Body of pancreas (tissue), 4 donors: Measurements from ENCODE around the gene PHLPP2. TPM values are rescaled to one million over a fixed set of nuclear protein-coding genes. Genes with fewer than 3 reads are reported as not detected.
A peak's percentile ranks its signal among the peaks of the same experiment; 100 is the strongest.

Experiments used
- ATAC-seq: fragments of 150-250 bp; one replicate; pipeline ENCODE4 v1.9.1; 2016
- DNase-seq, 4 donors: peaks; one replicate each; pipeline ENCODE4 v3.0.0-alpha.2; 2019
- H3K27ac ChIP-seq, 4 donors: fragments of 200-600 bp; sonication (generic); 1 replicate in 3 of 4; 2 replicates in 1 of 4; pipeline versions ENCODE4 v1.5.1 to v1.6.1; 2016 to 2019; ENCODE audit warnings: mild to moderate bottlenecking in 1 of 4, mixed read lengths in 1 of 4, moderate library complexity in 1 of 4
- H3K27me3 ChIP-seq, 2 donors: fragments of 200-600 bp; sonication (generic); one replicate each; pipeline ENCODE4 v1.6.0; 2016; ENCODE audit warnings: mild to moderate bottlenecking in 1 of 2
- H3K36me3 ChIP-seq, 2 donors: fragments of 200-600 bp; sonication (generic); replicated peaks in 1 of 2; 2 replicates each; pipeline ENCODE4 v1.5.1; 2016; ENCODE audit warnings: low read depth in 2 of 2; ENCODE audit not compliant: insufficient read depth in 1 of 2
- H3K4me1 ChIP-seq: fragments of 200-600 bp; sonication (generic); one replicate; pipeline ENCODE4 v1.6.0; 2016
- H3K4me3 ChIP-seq, 2 donors: fragments of 200-600 bp; sonication (generic); 1 replicate in 1 of 2; 2 replicates in 1 of 2; pipeline ENCODE4 v1.5.1; 2016 to 2019
- H3K9me3 ChIP-seq, 3 donors: fragments of 200-600 bp; sonication (generic); 1 replicate in 2 of 3; 2 replicates in 1 of 3; pipeline ENCODE4 v1.5.1; 2016
- POLR2A ChIP-seq, 3 donors: fragments of 450-650 bp; IDR thresholded peaks; one replicate each; pipeline ENCODE4 v1.6.1; 2016; ENCODE audit warnings: antibody characterized with exemption in 3 of 3, mild to moderate bottlenecking in 2 of 3
- WGBS, 2 donors: methylation state at CpG; one replicate each; pipeline ENCODE4 v1.1.5; 2017; 5-methylcytosine and 5-hydroxymethylcytosine counted together
- intact Hi-C: fragments of 100-400 bp; cut with DNase I; formaldehyde crosslinking; loops from one replicate; pipeline ENCODE4 v1.15.1; 2023
- total RNA-seq, 2 donors: library from RNA; depleted of rRNA; stranded (reverse); fragments of >200 nt; gene quantifications; one replicate each; pipeline ENCODE4 v1.1.0, GENCODE V29; 2016
- TF ChIP-seq, protein P1 (sequence below), 7 experiments: fragments of 450-650 bp in 4 of 7; fragments of 200-600 bp in 3 of 7; sonication (generic) in 3 of 7; IDR thresholded peaks; one replicate each; pipeline ENCODE4 v1.5.1; 2016 to 2019; ENCODE audit warnings: antibody characterized with exemption in 7 of 7

The PHLPP2 gene
- total RNA-seq, 2 donors from 2014 or later, result 4.2 to 5.9 TPM

DNA sequence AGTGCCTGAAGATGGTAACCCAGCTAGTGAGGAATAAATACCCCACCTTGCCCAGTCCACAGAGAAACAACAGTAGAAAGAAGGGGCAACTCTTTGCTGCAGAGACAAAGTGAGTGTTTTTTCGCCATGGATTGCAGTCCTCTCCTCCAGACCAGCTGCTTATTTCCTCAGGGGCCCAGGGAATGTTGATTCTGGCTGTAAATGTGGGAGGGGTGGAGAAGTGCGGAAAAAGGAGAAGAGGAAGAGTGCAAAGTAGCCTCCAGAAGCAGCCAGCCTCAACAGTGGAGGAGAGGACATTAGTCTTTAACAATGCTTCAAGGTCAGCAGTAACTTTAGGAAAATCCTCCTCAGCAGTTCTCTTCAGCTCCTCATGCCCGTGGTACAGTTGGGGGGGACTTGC is 8.1 kb upstream of the PHLPP2 start:
- intact Hi-C loops, result no loop called here
- Histone ChIP-seq H3K4me1 (no peaks in the 10 kb centered on the region), H3K27ac (no peak overlapping the region), H3K36me3 (peaks cover 0 to 29% of the 10 kb centered on the region in 2 donors), H3K4me3 (no peak overlapping the region), H3K27me3 (no peaks in the 10 kb centered on the region), H3K9me3 (no peaks in the 10 kb centered on the region)
- WGBS, 2 donors, result 84 to 90% methylated on average over 3 of the region's 3 CpGs
- ATAC-seq (no peak), DNase-seq (no peak)
- TF ChIP-seq, protein P1, sequence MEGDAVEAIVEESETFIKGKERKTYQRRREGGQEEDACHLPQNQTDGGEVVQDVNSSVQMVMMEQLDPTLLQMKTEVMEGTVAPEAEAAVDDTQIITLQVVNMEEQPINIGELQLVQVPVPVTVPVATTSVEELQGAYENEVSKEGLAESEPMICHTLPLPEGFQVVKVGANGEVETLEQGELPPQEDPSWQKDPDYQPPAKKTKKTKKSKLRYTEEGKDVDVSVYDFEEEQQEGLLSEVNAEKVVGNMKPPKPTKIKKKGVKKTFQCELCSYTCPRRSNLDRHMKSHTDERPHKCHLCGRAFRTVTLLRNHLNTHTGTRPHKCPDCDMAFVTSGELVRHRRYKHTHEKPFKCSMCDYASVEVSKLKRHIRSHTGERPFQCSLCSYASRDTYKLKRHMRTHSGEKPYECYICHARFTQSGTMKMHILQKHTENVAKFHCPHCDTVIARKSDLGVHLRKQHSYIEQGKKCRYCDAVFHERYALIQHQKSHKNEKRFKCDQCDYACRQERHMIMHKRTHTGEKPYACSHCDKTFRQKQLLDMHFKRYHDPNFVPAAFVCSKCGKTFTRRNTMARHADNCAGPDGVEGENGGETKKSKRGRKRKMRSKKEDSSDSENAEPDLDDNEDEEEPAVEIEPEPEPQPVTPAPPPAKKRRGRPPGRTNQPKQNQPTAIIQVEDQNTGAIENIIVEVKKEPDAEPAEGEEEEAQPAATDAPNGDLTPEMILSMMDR (IDR thresholded peaks at IDR 0.05), result no peak
- no peak for TF ChIP-seq POLR2A (IDR thresholded peaks at IDR 0.05)

GRCh38 chr16:71727551-71728324 is 3.2 kb upstream of the PHLPP2 start:
- no peaks in the 10 kb centered on the region for H3K9me3 ChIP-seq
- peaks cover 0 to 12% of the 10 kb centered on the region in 2 donors for H3K36me3 ChIP-seq
- no peak overlapping the region for H3K27ac ChIP-seq
- intact Hi-C loops, result no loop called here
- DNase-seq (no peak), ATAC-seq (no peak)
- no peaks in the 10 kb centered on the region for H3K27me3 ChIP-seq
- H3K4me1 ChIP-seq, result peaks cover 6% of the 10 kb centered on the region
- no peak overlapping the region for H3K4me3 ChIP-seq
- TF ChIP-seq, protein P1 (IDR thresholded peaks at IDR 0.05), result no peak
- TF ChIP-seq POLR2A (IDR thresholded peaks at IDR 0.05), result no peak
- 78 to 82% methylated on average over 8 of the region's 8 CpGs for WGBS, 2 donors

DNA sequence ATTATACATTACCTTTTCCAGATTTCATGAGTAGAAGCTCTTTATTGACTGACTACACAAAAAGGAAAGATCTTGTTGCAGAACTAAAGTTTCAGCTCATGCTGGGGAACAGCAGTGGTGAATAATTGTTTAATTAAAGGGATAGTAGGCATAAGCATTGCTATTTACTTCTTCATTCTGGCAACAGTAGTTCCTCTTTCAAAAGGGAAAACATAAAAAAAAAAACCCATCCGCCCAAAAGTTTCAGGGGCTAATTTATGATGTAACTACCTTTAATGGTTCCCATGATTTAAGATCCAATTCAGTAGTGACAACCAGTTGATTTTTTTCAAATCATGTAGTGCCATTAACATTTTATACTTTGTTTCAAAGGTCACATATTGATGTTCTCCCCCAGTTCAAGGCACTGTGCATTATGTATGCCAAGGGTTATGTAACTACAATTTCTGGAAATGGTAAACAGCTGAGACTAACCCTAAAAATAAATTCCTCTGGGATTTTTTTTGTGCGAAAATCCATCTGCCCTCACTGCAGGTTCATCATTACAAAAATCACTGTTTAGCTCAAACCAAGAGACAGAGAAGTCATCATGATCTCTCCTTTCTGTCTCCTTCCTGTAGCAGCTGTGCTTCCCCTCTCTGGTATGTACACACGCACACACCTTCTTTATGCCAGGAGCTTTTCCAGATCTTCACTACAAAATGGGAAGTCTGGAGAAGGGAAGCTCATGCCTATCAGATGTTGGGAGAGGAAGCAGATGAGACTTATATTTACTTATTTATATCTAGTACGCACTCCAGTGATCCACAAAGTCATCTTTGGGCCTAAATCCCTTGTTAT is 2.2 kb upstream of the PHLPP2 start:
- Histone ChIP-seq H3K27me3 (no peaks in the 10 kb centered on the region), H3K27ac (no peak overlapping the region), H3K36me3 (peaks cover 0 to 2% of the 10 kb centered on the region in 2 donors), H3K4me1 (peaks cover 6% of the 10 kb centered on the region), H3K4me3 (no peak overlapping the region), H3K9me3 (no peaks in the 10 kb centered on the region)
- 64 to 75% methylated on average over 4 of the region's 4 CpGs for WGBS, 2 donors
- TF ChIP-seq, protein P1 (IDR thresholded peaks at IDR 0.05), result no peak
- no peak for TF ChIP-seq POLR2A (IDR thresholded peaks at IDR 0.05)
- DNase-seq (no peak), ATAC-seq (no peak)
- intact Hi-C loops, result no loop called here

DNA sequence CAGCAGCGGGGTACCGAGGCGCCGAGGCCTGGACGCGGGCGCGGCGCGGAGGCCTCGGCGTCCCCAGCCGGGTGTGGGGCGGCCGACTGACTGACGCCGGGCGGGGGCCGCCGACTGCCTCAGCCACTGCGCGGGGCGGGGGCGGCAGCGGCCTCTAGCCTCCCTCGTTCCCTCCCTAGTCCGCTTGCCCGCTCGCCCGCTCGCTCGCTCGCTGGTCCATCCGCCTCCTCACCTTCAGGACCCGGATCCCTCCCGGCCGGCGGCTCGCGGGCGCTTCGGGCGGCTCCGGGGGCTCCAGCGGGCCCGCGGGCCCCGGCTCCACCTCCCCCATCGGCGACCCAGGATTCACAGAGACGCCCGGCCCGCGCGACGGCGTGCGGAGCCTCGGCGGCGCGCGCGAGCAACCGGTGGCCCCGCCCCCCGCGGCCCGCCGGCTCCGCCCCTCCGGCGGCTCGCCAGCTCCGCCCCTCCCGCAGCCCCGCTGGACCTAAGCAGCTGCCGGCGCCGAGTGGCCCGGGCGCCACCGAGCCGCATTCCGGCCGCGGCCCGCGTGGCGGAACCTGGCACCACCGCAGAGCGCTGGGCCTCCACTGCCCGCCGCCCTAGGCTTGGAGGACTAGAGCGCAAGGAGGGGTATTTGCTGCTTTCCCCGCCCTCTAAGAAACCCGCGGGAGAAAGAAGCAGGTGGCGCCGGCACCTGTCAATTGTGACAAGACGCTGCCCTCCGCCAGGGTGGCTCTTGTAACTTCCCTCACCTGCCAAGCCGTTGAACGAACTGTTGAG is 773 bp downstream of the PHLPP2 start:
- Histone ChIP-seq H3K9me3 (no peaks in the 10 kb centered on the region), H3K27ac (peak overlapping the region; percentile 75 to 86 (median 80)), H3K4me1 (peaks cover 6% of the 10 kb centered on the region), H3K27me3 (no peaks in the 10 kb centered on the region), H3K36me3 (no peaks in the 10 kb centered on the region), H3K4me3 (peak overlapping the region in 1 of 2 donors; percentile 67)
- DNase-seq (peak; percentile 79 to 86 (median 82)), ATAC-seq (peak; percentile 93)
- TF ChIP-seq, protein P1 (IDR thresholded peaks at IDR 0.05), result peak in 4 of 7 experiments; percentile 19 to 36 (median 26)
- TF ChIP-seq POLR2A (IDR thresholded peaks at IDR 0.05), result peak; percentile 5 to 54 (median 32)
- intact Hi-C loops, result no loop called here
- WGBS, 2 donors, result 0 to 8% methylated on average over 2 to 101 of the region's 104 CpGs
